ENCODE measurements around the gene GNB1L. TPM values are rescaled to one million over a fixed set of nuclear protein-coding genes. Genes with fewer than 3 reads are reported as not detected.

The GNB1L gene
- total RNA-seq, 1 donor from 2014 or later = 11.5 TPM

DNA sequence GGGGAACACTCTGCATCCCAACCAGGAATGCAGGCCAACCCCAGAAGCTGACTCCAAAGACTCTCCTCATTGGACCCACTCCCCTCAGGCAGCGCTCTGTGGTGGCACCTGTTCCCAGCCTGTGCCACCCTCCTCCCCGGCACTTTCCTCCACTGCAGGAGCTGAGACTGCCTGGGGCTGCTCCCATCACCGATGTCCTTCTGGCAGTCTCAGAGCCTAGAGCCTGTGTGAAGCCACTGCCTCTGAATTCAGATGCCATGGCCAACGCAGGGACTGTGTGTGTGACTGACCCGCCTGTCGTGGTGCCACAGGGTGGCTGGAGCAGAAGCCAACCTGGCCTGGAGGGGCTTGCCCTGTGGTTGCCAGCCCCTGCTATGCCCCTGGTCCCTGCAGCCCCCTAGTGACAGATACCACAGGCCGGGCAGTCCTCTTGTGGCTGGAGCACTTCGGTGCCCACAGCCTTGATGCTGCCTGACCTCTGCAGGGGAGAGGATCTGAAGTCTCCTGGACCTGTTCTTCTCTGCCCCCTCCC, 50.9 kb downstream of the GNB1L start:
- no peak overlapping the region for H3K4me3 ChIP-seq (ENCODE audit: low read depth, low read length)
- no peak for DNase-seq (ENCODE audit: low read depth)
- TF ChIP-seq, protein P1, sequence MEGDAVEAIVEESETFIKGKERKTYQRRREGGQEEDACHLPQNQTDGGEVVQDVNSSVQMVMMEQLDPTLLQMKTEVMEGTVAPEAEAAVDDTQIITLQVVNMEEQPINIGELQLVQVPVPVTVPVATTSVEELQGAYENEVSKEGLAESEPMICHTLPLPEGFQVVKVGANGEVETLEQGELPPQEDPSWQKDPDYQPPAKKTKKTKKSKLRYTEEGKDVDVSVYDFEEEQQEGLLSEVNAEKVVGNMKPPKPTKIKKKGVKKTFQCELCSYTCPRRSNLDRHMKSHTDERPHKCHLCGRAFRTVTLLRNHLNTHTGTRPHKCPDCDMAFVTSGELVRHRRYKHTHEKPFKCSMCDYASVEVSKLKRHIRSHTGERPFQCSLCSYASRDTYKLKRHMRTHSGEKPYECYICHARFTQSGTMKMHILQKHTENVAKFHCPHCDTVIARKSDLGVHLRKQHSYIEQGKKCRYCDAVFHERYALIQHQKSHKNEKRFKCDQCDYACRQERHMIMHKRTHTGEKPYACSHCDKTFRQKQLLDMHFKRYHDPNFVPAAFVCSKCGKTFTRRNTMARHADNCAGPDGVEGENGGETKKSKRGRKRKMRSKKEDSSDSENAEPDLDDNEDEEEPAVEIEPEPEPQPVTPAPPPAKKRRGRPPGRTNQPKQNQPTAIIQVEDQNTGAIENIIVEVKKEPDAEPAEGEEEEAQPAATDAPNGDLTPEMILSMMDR (conservative IDR thresholded peaks at IDR 0.05; ENCODE audit: low read depth, low read length) = no peak

DNA sequence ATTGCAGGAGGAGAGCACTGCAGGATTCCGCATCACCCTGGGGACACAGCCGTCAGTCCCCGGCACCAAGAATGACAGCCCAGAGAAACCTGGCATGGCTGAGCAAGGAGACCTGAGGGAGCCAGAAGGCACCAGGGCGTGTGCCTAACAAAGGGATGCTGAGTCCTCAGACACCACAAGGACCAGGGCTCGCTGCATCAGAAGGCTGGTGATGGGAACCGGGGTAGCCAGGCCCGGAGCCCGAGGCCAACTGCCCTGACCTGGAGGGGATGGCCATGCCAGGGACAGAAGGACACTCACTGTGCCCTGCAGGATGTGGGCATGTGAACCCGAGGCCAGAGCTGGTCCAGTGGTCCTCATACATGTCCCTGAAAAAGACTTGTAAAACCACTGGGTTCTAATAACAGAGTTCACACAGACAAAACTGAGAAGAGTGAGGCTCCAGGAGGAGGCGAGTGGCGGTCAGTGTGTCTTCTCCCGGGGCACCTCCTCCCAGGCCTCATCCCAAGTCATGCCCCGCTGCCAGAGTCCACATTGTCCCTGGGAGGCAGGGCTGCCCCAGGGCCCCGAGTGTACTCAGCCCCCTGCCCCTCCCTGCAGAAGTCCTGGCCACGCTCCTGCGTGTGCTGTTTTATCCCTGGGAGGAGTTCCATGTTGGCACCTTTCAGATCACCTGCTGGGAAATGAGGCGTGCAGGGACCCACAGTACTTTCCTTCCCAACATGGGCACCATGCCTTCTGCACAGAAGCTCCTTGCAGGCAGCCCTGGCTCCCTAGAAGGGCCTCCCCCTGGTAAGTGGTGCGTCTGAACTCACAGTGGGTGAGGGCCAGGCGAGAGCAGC, 51.6 kb downstream of the GNB1L start:
- TF ChIP-seq, protein P1 (conservative IDR thresholded peaks at IDR 0.05; ENCODE audit: low read depth, low read length) = no peak
- DNase-seq (ENCODE audit: low read depth) = no peak
- no peak overlapping the region for H3K4me3 ChIP-seq (ENCODE audit: low read depth, low read length)

DNA sequence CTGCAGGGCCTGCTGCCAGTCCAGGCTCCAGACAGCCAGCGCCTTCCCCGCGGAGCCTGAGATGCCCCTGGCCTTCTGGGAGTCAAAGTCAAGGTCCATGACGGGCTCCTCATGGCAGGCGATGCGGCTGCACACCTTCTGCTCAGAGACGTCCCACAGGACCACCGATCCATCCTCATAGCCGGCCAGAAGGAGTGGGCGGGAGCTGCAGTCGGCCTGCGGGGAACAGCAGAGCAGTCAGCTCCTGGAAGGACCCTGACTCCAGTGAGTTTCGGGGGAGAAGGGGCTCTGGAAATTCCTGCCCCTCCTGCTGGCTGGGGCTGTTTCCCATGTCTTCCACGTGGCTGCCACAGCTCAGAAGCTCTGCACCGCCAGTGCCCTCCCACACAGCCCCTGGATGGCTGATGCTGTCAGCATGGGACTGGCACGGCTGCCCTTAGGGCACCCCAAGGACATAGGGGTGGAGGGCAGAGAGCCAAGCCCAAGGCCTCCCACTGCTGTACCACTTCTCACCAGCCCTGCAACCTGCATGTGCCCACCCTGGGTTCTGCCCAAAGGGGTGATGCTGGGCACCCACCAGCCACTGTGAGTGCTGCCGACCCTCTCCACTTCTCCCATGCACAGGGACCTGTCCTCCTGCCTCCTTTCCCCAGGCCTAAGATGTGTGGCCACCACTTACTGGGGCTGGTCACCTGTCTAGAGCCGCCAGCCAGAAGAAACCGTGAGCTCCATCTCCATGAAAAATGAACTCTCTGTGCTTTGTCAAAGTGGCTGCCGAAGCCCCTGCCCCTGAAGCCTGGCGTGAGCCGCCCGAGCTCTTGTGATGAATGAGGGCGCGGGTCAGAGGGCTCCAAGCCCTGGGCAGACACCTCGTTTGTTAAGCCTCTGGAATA, 52.4 kb downstream of the GNB1L start:
- TF ChIP-seq, protein P1 (conservative IDR thresholded peaks at IDR 0.05; ENCODE audit: low read depth, low read length) = no peak
- H3K4me3 ChIP-seq (ENCODE audit: low read depth, low read length) = no peak overlapping the region
- DNase-seq (ENCODE audit: low read depth) = no peak

DNA sequence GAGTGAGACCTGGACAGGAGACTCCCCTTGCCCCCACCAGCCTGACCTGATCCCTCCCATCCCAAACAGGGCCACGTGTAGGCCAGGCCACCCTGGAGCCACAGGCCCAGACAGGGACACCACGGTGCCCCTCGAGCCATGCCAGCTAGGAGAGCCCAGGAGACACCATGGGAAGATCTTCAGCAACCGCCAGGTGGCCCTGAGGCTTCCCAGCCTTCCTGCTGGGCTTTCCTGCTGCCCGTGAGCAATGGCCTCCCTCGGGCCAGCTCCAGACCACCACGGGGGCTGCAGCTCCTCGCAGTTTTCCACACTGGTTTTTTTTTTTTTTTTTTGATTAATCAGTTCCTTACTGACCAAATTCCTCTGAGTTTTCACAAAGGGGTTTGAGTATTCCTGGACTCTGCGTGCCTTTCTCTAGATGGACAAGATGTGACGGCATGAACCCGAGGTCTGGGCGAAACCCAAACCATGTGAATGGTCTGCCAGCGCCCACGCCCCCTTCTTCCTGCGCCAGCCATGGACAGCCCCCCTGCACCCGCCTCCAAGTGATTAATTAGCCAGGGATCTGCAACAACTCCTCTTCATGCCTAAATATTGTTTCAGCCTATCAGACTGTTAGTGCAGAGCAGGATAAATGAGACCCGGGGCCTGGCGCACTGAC, 53.2 kb downstream of the GNB1L start:
- TF ChIP-seq, protein P1 (conservative IDR thresholded peaks at IDR 0.05; ENCODE audit: low read depth, low read length) = no peak
- no peak for DNase-seq (ENCODE audit: low read depth)
- no peak overlapping the region for H3K4me3 ChIP-seq (ENCODE audit: low read depth, low read length)

DNA sequence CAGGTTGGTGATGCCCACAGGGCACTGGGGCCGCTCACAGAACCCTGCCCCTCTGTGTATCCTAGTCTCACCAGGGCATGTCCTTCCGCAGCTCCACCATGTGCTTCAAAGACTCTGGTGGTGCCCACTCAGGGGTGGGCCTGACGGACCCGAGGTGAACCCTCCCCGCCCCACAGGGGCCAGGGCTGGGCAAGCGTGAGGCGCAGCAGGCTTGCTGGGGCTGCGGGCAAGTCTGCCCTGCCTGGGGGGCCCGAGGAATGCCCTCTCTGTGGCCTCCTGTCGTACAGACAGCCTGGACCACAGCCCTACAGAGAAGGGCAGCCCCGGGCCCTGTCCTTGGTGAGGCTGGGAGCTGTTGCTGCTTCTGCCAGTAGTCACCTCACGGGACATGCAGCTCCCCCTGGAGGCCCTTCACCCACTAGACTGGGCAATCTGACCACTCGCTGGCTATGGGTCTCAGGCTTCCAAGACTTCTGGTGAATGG, 53.9 kb downstream of the GNB1L start:
- no peak overlapping the region for H3K4me3 ChIP-seq (ENCODE audit: low read depth, low read length)
- no peak for DNase-seq (ENCODE audit: low read depth)
- TF ChIP-seq, protein P1 (conservative IDR thresholded peaks at IDR 0.05; ENCODE audit: low read depth, low read length) = peak; percentile 35

DNA sequence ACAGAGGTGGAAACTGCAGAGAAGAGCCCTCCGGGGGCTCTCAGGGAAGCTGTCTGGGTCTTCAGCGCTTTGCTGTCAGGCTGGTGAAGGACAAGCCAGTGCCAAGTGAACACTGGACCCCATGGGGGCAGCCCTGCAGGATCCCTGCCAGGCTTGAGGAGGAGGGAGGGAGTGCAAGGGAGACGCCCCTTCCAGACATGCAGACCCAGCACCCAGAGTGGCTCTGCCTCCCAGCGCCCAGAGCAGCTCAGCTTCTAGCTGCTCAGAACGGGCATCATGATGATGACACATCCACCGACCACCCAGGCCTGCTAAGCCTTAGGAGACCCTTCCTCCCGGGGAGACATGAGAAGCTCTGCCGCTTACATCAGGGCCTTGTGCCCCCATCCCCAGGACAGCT, 54.4 kb downstream of the GNB1L start:
- TF ChIP-seq, protein P1 (conservative IDR thresholded peaks at IDR 0.05; ENCODE audit: low read depth, low read length) = no peak
- DNase-seq (ENCODE audit: low read depth) = no peak
- H3K4me3 ChIP-seq (ENCODE audit: low read depth, low read length) = no peak overlapping the region
